Panc1 (cell line): ENCODE measurements around the gene ZNF304. TPM values are rescaled to one million over a fixed set of nuclear protein-coding genes. Genes with fewer than 3 reads are reported as not detected.

Experiments
- total RNA-seq: library from RNA; stranded (reverse); gene quantifications from one replicate; pipeline ENCODE4 v1.2.1, GENCODE V29; 2021; ENCODE audit not compliant: unreplicated experiment

ZNF304 gene
- total RNA-seq, 1 experiment from 2014 or later: 10.8 TPM

Other genes with a start within 250 kb of the ZNF304 start
- not detected for gene USP29, start 231.3 kb upstream of the ZNF304 start, total RNA-seq
- gene ZIM3, start 206.1 kb upstream of the ZNF304 start, total RNA-seq: not detected
- not detected for gene DUXA, start 183.8 kb upstream of the ZNF304 start, total RNA-seq
- gene ZNF264, start 159.8 kb upstream of the ZNF304 start, total RNA-seq: 48.3 TPM
- 3.2 TPM for gene AURKC, start 120.2 kb upstream of the ZNF304 start, total RNA-seq
- 16.8 TPM for gene ZNF805, start 110.6 kb upstream of the ZNF304 start, total RNA-seq
- 76.3 TPM for gene ZNF460, start 70.8 kb upstream of the ZNF304 start, total RNA-seq
- 10.8 TPM for gene ZNF543, start 30.8 kb upstream of the ZNF304 start, total RNA-seq
- 15.1 TPM for gene TRAPPC2B, start 12.3 kb downstream of the ZNF304 start, total RNA-seq
- gene ZNF547, start 12.3 kb downstream of the ZNF304 start, total RNA-seq: 4.1 TPM
- 14.7 TPM for gene ZNF548, start 38.6 kb downstream of the ZNF304 start, total RNA-seq
- gene ZNF17, start 59.9 kb downstream of the ZNF304 start, total RNA-seq: 9.2 TPM
- gene ZNF749, start 84.1 kb downstream of the ZNF304 start, total RNA-seq: 21.3 TPM
- 0.18 TPM for gene VN1R1, start 105.9 kb downstream of the ZNF304 start, total RNA-seq
- gene ZNF772, start 126.3 kb downstream of the ZNF304 start, total RNA-seq: 6.2 TPM
- 14.0 TPM for gene ZNF419, start 136.5 kb downstream of the ZNF304 start, total RNA-seq
- gene ZNF773, start 148.7 kb downstream of the ZNF304 start, total RNA-seq: 10.2 TPM
- gene ZNF549, start 176.1 kb downstream of the ZNF304 start, total RNA-seq: not detected
- gene ZNF550, start 208.6 kb downstream of the ZNF304 start, total RNA-seq: 15.1 TPM
- 8.7 TPM for gene ZNF416, start 227.6 kb downstream of the ZNF304 start, total RNA-seq
- gene ZIK1, start 232.9 kb downstream of the ZNF304 start, total RNA-seq: not detected
- 8.9 TPM for gene ZNF530, start 248.6 kb downstream of the ZNF304 start, total RNA-seq